Left forelimb (tissue), 1 donor: ENCODE measurements around the gene PIGL.
"Not testable (repeated sequence)": the region's sequence is repeated elsewhere in the genome, so short reads cannot be mapped to it uniquely, and the experiment has no call there.

ENCODE experiments used
- DNase-seq: peaks from one replicate; pipeline ENCODE4 v3.0.0-alpha.2; 2018; ENCODE audit warnings: low spot score

Gene PIGL

GRCh38 chr17:16216341-16217001, 539 bp upstream of the PIGL start:
- not testable (repeated sequence) for DNase-seq

GRCh38 chr17:16222406-16222805, 5.4 kb downstream of the PIGL start:
- DNase-seq, result no peak

GRCh38 chr17:16229912-16230561, 13.0 kb downstream of the PIGL start:
- DNase-seq, result not testable (repeated sequence)

DNA sequence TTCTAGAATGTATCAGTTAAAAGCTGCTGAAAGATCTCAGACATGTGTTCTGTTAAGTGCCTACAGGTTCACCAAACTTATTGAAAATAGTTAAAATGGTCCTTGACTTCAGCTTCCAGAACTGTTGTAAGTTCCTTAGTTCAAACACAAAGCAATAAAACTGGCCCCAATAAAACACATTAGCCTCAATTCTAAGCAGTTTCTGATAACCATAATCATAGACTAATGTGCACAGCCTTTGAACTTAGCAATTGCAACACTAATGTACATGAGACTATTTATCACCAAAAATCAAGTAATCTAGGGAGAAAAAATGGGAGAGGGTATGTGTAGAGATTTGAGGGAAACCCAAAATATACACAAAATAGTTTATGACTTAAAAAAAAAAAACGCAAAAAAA, 15.4 kb downstream of the PIGL start:
- DNase-seq, result no peak

GRCh38 chr17:16239931-16240330, 22.9 kb downstream of the PIGL start:
- no peak for DNase-seq

- no peak for DNase-seq
Observed at GRCh38 chr17:16241906-16242399, 24.9 kb downstream of the PIGL start.

DNA sequence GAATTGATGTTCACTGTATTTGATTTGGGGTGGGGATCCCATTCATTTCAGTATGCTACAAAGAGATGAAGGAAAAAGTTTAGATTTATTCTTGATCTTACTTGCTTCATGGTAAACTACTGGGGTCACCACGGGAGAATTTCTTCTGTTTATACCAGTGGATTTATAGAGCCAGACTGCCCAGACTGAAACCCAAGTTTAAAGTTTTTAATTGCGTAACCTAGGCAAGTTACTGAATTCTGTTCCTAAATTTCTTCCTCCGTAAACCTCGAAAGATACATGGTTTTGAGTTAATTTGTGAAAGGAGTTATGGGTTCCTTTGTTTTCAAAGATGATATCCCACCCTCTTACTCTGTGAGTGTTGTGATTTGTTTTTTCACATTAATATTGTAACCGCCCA, 26.4 kb downstream of the PIGL start:
- DNase-seq, result no peak

DNA sequence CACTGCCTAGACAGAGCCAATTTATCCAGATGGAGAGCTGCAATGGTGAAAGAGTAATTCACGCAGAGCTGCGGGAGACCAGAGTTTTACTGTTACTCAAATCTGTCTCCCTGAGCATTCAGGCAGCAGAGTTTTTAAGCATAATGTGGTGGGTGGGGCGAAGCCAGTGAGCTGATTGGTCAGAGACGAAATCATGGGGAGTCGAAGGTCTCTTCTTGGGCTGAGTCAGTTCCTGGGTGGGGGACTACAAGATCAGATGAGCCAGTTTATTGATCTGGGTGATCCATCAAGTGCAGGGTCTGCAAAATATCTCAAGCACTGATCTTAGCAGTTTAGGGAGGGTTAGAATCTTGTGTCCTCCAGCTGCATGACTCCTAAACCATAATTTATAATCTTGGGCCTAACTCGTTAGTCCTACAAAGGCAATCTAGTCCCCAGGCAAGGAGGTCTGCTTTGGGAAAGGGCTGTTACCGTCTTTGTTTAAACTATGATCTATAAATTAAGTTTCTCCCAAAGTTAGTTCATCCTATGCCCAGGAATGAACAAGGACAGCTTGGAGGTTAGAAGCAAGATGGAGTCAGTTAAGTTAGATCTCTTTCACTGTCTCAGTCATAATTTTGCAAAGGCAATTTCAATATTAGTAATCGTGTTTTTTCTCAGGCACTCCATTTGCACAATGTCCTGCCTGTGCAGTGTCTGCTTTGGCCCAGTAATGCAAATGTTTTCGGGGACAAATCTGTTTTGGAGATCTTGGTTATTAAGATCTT, 27.0 kb downstream of the PIGL start:
- no peak for DNase-seq

DNA sequence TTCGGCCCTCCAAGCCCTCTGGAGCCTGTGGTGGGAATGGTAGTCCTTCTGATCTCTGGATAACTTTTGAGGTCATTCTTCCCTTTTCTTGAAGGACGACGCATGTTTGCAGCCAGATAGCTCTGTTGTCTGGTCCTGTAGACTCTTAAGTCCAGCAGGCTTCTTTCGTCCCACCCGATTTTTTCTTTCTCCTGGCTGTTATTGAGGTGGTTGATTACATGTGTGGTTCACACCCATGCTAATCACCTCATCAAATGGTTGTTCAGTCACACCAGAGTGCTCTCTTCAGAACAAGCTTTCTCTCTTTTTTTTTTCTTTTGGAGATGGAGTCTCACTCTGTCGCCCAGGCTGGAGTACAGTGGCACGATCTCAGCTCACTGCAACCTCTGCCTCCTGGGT, 30.6 kb downstream of the PIGL start:
- no peak for DNase-seq

GRCh38 chr17:16250635-16251034, 33.6 kb downstream of the PIGL start:
- no peak for DNase-seq

DNA sequence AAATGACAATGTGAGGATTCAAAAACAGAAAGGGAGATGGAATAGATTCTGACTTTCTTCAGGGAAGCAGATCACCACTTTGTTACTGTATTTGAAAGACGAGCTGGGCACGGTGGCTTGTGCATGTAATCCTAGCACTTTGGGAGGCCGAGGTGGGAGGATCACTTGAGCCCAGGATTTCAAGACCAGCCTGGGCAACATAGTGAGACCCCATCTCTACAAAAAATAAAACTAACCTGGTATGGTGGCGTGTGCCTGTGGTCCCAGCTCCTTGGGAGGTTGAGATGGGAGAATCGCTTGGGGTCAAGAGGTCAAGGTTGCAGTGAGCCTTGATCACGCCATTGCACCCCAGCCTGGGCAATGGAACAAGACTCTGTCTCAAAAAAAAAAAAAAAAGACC, 34.0 kb downstream of the PIGL start:
- DNase-seq, result no peak

DNA sequence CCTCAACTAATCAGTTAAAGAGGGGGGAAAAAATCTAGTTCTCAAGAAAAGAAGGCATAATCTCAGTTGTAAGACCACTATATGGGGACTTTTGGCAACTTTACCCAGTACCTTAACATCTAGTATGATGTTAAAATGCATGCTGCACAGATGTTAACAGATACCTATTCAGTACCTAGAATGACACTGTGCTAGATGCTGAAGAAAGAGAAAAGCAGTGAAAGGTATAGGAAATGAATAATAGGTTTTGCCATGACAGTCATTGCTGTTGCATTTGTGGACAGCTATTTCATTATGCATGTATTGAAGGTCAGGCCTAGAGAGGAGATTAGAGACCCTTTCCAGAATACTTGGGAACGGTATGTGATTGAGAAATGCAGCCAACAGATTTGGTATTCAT, 34.5 kb downstream of the PIGL start:
- DNase-seq, result no peak

GRCh38 chr17:16254773-16255400, 37.9 kb downstream of the PIGL start:
- no peak for DNase-seq

DNA sequence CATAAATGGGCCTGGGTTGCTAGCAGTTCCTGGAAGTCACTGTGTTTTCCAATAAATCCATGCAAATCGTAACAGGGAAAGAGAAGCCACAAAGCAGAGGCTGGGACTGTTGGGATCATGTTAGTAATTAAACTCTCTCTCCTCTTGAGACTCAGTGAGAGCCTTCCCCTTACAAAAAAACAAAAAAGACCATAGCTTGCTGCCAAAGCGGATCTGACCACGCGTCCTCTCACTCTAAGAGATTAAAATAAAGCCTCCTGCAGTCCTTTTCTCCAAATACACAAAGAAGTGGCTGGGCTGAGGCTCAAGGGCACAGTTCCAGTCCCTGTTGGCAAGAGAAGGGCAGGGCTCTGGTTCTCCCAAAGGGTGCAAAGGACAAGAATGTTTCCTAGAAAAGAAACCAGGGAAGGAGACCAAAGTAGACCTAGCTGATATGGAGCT, 38.5 kb downstream of the PIGL start:
- DNase-seq, result no peak

- no peak for DNase-seq
Observed at GRCh38 chr17:16258901-16259300, 41.9 kb downstream of the PIGL start.

GRCh38 chr17:16259926-16260325, 42.9 kb downstream of the PIGL start:
- DNase-seq, result no peak

- no peak for DNase-seq
Observed at GRCh38 chr17:16261049-16261448, 44.0 kb downstream of the PIGL start.

- no peak for DNase-seq
Observed at GRCh38 chr17:16262201-16262600, 45.2 kb downstream of the PIGL start.

DNA sequence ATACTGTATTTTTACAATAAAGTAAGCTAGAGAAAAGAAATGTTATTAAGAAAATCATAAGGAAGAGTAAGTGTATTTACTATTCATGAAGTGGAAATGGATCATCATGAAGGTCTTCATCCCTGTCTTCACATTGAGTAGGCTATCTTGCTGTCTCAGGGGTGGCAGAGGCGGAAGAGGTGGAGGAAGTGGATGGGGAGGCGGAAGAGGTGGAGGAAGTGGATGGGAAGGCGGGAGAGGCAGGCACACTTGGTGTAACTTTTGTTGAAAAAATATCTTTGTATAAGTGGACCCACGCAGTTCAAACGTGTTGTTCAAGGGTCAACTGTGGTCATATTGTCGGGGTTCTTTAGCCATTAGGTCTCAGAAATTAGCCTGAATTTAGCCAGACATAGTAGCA, 50.2 kb downstream of the PIGL start:
- no peak for DNase-seq

GRCh38 chr17:16269658-16270057, 52.6 kb downstream of the PIGL start:
- DNase-seq, result no peak

DNA sequence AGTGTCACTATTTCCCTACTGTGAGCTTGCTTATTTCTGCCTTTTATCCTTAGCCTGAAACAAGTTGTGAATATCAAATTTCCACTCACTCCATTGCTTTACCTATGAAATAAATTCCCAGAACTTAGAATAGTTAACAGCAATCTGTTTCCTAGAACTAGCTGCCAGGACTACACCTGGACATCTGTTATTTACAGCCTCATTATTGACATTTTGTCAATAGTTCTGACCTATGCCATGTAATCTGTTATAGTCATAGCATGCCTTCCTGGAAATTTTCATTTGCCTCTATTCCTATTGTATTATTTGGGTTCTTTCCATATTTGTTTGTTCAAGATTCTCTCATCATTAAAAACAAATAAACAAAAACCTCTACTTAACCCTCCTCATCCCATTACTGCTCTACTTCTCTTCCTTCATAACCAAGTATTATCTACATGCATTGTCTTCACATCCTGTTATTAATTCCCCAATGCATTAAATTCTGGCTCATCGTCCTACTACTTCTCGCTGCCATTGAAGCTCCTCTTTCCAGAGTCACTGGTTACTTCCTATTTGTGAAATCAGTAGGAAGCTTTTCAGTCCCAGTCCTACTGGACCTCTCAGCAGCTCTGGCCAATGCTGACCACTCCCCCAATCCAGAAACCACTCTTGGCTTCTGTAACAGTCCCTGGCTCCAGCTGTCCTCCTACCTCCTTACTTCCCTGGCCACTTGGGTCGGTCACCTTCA, 55.3 kb downstream of the PIGL start:
- no peak for DNase-seq

DNA sequence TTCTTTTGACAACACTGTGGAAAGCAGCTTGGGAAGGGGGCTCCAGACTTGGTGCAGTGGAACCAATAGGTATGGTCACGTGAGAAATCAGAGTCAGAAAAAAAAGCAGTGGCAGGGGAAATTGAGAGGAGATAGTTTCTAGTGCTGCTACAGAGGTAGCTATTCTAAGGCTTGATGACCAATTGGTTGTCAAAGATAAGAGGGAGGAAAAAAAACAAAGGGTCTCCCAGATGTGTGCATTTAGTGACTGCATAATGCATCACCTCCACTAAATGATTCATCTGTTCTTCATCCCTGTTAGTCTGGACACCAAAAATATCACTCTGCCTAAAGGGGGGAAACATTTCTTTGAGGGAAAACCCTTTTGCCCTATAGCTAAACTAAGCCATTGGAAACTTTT, 56.5 kb downstream of the PIGL start:
- DNase-seq, result no peak
